Measurements from ENCODE around the gene LRRC73. TPM values are rescaled to one million over a fixed set of nuclear protein-coding genes. Genes with fewer than 3 reads are reported as not detected.
A peak's percentile ranks its signal among the peaks of the same experiment; 100 is the strongest.

Gene LRRC73
- total RNA-seq, 1 donor from 2014 or later, result not detected

DNA sequence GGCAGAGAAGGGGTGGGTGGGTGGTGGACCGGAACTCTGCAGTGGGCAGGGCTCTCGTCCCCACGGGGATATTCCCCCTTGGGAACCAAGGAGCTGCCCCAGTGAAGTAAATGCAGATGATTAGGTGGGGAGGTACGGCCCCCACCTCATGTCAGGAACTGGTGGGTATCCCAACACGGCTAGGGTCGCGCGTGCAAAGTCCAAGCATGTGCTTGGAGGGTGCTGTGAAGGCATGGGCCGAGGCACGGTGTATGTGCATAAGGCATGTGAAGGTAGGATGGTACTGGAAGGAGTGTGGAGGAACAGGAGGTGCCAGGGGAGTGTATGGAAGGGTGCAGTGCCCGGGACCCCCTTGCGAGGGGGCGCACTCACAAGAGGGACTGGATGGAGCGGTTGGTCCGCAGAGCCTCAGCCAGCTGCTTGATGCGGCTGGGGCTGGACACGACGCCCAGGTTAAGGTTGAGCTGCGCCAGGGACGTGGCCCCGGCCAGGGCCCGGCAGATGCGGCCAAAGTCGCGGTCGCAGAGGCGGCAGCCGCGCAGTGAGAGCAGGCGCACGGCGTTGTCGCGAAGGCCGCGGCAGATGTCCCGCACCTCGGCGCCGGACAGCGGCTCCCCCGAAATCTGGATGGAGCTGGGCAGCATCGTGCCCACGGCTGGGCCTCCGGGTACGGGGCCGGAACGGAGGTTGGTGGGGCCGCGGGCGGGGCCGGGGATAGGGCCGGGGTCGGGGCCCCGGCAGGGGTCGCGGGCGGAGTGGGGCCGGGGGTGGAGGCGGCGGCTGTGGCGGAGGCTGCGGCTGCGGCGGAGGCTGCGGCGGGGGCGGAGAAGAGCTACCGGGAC lies 783 bp downstream of the LRRC73 start:
- no peak for DNase-seq (ENCODE audit: low read depth)
- peak overlapping the region; percentile 62 for H3K4me3 ChIP-seq (ENCODE audit: low read depth, low read length)
- TF ChIP-seq, protein P1, sequence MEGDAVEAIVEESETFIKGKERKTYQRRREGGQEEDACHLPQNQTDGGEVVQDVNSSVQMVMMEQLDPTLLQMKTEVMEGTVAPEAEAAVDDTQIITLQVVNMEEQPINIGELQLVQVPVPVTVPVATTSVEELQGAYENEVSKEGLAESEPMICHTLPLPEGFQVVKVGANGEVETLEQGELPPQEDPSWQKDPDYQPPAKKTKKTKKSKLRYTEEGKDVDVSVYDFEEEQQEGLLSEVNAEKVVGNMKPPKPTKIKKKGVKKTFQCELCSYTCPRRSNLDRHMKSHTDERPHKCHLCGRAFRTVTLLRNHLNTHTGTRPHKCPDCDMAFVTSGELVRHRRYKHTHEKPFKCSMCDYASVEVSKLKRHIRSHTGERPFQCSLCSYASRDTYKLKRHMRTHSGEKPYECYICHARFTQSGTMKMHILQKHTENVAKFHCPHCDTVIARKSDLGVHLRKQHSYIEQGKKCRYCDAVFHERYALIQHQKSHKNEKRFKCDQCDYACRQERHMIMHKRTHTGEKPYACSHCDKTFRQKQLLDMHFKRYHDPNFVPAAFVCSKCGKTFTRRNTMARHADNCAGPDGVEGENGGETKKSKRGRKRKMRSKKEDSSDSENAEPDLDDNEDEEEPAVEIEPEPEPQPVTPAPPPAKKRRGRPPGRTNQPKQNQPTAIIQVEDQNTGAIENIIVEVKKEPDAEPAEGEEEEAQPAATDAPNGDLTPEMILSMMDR (conservative IDR thresholded peaks at IDR 0.05; ENCODE audit: low read depth, low read length), result no peak

- DNase-seq (ENCODE audit: low read depth), result no peak
- TF ChIP-seq, protein P1 (conservative IDR thresholded peaks at IDR 0.05; ENCODE audit: low read depth, low read length), result no peak
- H3K4me3 ChIP-seq (ENCODE audit: low read depth, low read length), result no peak overlapping the region
Observed at GRCh38 chr6:43508481-43509141, 1.5 kb downstream of the LRRC73 start.

- no peak overlapping the region for H3K4me3 ChIP-seq (ENCODE audit: low read depth, low read length)
- no peak for DNase-seq (ENCODE audit: low read depth)
- TF ChIP-seq, protein P1 (conservative IDR thresholded peaks at IDR 0.05; ENCODE audit: low read depth, low read length), result peak; percentile 93
Observed at GRCh38 chr6:43506667-43507471, 3.3 kb downstream of the LRRC73 start.

GRCh38 chr6:43506171-43506570 lies 4.0 kb downstream of the LRRC73 start:
- TF ChIP-seq, protein P1 (conservative IDR thresholded peaks at IDR 0.05; ENCODE audit: low read depth, low read length), result no peak

GRCh38 chr6:43505718-43506117 lies 4.4 kb downstream of the LRRC73 start:
- H3K4me3 ChIP-seq (ENCODE audit: low read depth, low read length), result no peak overlapping the region
- TF ChIP-seq, protein P1 (conservative IDR thresholded peaks at IDR 0.05; ENCODE audit: low read depth, low read length), result no peak
- no peak for DNase-seq (ENCODE audit: low read depth)

More at GRCh38 chr6:43506171-43506570, 4.0 kb downstream of the LRRC73 start:
- no peak overlapping the region for H3K4me3 ChIP-seq (ENCODE audit: low read depth, low read length)
- DNase-seq (ENCODE audit: low read depth), result no peak

GRCh38 chr6:43504756-43505593 lies 5.2 kb downstream of the LRRC73 start:
- TF ChIP-seq, protein P1 (conservative IDR thresholded peaks at IDR 0.05; ENCODE audit: low read depth, low read length), result no peak
- no peak overlapping the region for H3K4me3 ChIP-seq (ENCODE audit: low read depth, low read length)
- no peak for DNase-seq (ENCODE audit: low read depth)
